GM18951 (cell line): Measurements from ENCODE around the gene MYOG.

Experiments
- POLR2A ChIP-seq: IDR thresholded peaks from 4 replicates; pipeline ENCODE4 v1.6.1; 2011; ENCODE audit warnings: mild to moderate bottlenecking; ENCODE audit not compliant: insufficient read length, insufficient read depth; ENCODE audit errors: extremely low read depth
- in situ Hi-C: fragments of 300-500 bp; cut with MboI; formaldehyde crosslinking; loops from one replicate; pipeline ENCODE4 v1.12.0; 2022; ENCODE audit warnings: low sequenced_read_pairs, mixed read lengths, inconsistent platforms; ENCODE audit not compliant: unreplicated experiment

Gene MYOG

DNA sequence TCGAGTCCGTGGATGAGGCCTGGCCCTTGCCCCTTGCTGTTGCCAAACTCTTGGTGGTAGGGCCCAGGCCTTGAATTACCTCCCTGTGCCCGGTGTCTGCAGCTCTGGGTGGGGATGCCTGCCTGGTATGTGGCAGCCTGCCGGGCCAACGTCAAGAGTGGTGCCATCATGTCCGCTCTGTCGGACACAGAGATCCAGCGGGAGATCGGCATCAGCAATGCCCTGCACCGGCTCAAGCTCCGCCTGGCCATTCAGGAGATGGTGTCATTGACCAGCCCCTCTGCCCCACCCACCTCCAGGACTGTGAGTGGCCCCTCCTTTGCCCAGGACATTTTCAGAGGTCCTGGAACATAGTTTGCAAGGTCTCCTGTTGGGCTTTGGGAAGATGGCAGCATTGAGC, 25.7 kb downstream of the MYOG start:
- TF ChIP-seq POLR2A = no peak
- in situ Hi-C loops = no loop called here

DNA sequence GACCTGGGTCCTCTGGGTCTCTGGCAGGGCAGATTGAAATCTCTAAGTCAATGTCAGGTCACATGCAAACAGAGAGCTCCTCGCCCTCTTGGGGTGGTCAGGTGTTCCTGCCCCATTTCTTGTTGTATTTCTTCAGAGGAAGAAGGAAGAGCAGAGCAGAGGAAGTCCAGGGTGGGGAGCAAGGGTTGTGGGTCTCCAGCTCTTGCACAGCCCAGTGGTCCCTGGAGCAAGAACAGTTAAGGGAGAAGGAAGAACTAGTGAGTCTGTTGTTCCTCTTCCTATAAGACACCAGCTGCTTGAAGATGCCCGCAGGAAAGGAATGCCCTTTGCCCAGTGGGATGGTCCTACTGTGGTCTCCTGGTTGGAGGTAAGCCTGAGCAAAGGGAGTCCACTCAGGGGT, 26.3 kb downstream of the MYOG start:
- no peak for TF ChIP-seq POLR2A
- in situ Hi-C loops = no loop called here

DNA sequence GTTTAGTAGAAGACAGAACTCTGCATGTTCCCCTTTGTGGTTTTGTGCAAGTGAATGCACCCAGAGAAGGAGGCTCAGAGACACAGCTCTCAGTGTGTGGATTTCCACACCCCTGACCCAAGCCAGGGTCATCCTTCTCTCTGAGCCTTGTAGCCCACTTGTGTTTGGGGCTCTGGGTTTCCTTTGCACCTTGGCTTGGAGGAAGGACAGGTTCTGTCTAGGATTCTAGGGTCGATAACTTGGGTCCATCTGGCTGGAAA, 27.2 kb downstream of the MYOG start:
- in situ Hi-C loops = no loop called here
- TF ChIP-seq POLR2A = no peak

DNA sequence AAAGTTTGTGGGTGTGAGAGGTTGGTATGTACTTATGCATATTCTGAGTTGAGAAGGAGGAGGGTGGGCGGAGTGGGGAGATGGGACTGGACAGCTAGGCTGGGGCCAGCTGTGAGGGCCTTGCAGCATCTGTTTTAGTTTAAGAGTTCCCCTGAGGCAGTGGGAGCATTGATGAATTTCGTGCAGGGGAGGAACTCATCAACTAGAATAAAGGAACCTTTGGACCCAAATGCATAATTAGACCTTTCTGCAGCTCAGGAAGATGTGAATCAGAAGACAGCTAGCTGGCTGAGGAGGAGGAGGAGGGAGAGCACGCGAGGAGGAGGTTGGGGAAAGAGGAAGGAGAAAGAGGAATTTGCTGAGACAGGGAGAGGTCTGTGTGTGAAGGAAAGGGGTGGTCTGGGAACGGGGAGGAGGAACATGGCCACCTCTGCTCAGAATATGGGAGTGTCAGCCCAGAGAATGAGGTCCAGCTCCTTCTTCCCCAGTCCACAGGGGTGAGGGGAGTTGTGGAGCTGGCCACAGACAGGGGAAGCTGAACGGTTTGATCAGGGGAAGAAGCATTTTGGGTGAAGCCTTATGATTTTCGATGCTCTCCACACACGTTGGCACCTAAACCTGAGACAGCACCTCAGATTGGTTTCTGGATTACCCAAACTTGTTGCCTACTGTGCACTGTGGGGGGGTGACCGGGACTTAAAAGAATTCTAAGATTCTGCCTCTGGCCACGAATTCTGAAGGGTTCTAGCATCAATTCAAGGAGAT, 27.7 kb downstream of the MYOG start:
- in situ Hi-C loops = no loop called here
- TF ChIP-seq POLR2A = no peak

DNA sequence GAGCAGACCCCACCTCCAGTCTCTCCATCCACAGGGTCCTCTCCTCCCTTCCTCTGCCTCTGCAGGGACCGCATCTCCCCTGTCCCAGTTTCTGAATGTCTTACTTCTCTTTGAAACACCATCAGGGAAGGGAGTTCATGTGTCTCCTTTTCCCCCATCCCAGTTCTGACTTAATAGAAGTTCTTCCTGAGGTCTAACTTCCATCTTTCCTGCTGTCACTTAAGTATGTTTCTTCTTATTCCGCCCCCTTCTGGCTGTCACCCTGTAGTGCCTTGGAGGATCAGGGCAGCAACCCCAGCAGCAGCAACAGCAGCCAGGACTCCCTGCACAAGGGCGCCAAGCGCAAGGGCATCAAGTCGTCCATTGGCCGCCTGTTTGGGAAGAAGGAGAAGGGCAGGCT, 29.3 kb downstream of the MYOG start:
- in situ Hi-C loops = no loop called here
- TF ChIP-seq POLR2A = no peak

DNA sequence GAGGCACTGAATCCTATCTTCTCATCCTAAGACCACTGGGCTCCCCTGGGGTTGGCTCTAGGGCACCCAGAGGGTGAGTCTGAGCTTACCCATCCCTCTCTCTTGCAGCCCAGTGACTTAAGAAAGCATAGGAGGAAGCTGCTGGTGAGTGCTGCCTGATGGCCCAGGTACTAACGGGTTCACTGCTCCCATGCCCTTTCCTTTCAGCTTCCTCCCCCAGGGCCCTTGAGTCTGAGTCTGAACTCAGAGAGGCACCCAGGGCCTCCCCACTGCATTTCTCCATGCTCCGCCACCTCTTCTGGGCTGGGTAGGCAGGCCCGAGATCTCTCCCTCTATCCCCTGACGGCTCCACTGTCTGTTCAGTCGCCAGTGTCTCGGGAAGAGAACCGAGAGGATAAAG, 29.8 kb downstream of the MYOG start:
- no peak for TF ChIP-seq POLR2A
- in situ Hi-C loops = no loop called here

DNA sequence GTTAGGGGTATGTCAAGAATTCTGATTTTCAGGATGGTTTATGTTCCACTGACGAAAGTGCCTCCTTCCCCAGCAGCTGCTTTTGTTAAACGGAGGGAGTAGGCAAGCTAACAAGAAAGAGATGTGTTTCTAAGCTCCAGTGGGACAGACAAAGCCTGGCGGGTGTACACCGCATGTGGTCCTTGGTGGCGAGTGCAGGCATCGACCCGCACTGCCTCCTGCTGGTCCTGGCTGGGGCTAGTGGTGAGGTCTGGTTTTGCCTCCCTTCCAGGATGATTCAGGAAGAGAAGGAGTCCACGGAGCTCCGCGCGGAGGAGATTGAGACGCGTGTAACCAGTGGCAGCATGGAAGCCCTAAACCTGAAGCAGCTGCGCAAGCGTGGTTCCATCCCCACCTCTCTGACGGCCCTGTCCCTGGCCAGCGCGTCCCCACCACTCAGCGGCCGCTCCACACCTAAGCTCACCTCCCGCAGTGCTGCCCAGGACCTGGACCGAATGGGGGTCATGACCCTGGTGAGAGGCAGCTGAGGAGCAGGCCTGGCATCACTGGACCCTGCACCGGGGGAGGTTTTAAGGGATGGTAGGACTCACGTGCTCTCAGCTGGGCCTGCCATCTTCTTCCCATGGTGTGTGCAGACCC, 30.5 kb downstream of the MYOG start:
- in situ Hi-C loops = no loop called here
- no peak for TF ChIP-seq POLR2A

DNA sequence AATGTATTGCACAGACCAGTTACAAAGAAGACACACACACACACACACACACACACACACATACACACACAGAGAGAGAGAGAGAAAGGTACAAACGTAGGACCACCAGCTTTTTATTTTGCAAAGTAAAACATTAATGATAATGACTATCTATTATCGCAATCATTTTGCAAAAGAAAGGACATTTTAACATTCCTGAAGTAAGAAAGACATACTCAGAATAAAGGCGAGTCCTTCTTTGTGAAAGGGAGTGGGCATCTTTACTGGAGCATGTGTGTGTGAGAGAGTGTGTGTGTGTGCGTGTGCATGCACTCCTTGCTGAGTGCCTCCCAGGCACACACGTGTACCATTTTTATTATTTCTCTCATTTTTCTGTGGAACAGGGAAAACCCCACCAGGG, 31.2 kb downstream of the MYOG start:
- in situ Hi-C loops = no loop called here
- TF ChIP-seq POLR2A = no peak

DNA sequence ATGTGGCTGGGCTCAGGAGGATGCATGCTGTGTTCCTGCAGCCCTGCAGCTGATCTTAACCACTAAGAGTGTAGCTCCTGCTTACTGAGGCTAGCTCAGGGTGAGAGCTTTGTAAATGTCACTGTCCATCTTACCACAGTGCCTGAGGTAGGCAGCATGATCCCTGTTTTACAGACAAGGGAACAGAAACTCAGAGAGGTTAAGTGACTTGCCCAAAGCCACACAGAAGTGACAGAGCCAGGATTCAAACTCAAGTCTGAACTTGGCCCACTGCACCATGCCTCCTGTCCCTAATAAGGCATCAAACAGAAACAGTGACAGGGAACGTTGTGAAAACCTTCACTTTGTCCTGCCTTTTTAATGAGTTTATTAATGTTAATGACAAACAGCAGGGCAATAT, 31.6 kb downstream of the MYOG start:
- TF ChIP-seq POLR2A = no peak

DNA sequence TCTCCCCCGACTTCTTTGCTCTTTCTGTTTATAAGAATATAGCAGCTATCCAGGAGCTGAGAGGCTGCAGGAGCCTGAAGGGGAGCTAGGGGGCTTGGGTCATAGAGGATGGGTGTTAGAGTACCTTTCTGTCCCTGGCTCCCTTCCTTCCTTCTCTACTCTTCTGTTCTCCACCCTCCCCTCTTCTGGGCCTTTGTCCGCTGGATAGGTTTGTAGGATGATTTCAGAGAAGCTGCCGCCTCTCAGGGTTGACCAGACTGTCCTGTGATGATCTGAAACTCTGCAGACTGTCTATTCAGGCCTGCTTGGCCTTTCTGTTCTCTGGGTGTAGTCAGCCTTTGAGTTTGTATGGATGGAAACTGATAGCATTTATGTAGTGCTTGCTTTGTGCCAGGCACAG, 33.2 kb downstream of the MYOG start:
- no peak for TF ChIP-seq POLR2A
- in situ Hi-C loops = no loop called here

More for the DNA sequence above, 31.6 kb downstream of the MYOG start:
- in situ Hi-C loops = no loop called here

DNA sequence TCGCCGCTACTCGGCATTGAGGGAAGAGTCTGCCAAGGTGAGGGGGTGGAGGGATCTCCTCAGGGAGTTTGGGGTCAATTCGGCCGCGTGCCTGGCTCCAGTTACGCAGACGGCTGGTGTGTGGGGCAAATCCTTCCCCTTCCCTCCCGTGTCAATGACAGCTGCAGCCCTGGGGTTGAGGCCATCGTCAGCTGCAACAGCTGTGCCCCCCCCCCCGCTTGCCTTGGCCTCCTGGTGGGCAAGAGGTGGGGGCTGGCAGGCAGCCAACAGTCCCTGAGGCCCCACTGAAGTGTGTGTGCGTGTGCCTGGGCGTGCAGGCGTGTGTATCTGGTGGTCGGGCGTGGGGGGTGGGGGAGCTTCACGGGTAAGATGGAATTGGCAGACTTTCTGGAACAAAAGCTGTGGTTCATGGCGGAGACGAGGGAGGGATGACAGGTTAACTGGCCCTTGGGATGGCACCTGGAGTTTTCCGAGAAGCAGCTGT, 33.9 kb downstream of the MYOG start:
- TF ChIP-seq POLR2A = no peak
- in situ Hi-C loops = no loop called here

DNA sequence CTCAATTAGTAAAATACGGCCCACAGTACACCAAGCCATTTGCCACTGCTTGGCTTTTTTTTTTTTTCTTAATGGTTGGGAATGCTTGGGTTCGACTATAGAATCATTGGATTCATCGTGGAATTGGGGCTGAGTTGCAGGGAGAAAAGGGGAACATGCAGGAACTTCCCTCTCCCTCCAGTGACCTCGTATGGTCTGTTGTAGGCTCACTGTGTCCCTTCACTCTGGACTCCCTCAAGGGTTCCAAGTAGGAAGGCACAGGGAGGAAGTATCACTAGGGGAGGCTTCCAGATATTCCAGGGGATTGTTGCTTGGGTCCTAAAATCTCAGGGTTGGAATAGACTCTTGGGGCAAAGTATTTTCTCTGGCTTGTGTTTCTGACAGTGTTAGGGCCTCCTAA, 35.0 kb downstream of the MYOG start:
- in situ Hi-C loops = no loop called here
- no peak for TF ChIP-seq POLR2A

DNA sequence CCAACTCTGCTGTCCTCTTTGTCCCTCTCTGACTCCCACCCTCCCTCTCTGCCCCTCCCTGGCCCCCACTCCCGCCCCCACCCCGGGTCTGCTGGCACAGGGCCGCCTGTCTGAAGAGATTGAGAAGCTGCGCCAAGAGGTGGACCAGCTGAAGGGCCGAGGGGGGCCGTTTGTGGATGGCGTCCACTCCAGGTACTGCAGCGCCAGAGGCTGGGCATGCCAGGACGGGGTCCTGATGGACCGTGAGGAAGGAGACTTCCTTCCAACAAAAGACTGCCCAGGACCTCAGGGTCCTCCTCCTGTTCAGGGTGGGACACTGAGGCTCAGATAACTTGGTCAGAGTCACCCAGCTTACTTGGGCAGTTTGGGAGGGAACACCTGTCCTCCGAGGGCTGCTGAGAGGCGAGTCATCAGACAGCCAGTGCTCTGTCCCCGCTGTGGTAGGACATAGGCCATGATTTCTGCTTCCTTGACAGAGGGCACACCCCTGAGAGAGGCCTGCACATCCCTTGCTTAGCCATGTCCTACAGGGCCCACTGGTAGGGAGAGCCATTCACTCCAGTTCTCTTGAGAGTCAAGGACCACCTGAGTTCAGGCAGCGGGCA, 36.1 kb downstream of the MYOG start:
- in situ Hi-C loops = no loop called here
- no peak for TF ChIP-seq POLR2A

DNA sequence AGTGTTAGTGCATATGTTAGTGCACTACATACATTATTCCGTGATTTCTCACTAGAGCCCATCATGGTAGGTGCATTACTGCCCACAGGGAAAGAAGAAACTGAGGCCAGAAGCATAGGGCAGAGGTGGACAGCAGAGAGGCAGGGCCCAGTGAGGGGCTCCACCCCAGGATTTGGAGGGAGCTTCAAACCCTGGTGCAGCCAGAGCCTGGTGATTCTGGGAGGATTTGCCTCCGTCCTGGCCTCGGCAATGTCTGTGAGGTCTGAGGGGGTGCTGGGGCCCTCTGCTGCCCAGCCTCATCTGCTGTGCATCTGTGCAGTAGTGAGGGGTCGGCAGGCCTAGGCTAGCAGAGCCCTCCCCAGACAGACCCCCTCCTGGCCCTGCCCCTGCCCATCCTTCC, 36.7 kb downstream of the MYOG start:
- in situ Hi-C loops = no loop called here
- TF ChIP-seq POLR2A = no peak
